Colonic mucosa (tissue), 4 donors: ENCODE measurements around the gene CLASP1. TPM values are rescaled to one million over a fixed set of nuclear protein-coding genes. Genes with fewer than 3 reads are reported as not detected.
"Not testable (repeated sequence)": the region's sequence is repeated elsewhere in the genome, so short reads cannot be mapped to it uniquely, and the experiment has no call there.

Experiments used
- DNase-seq: peaks from one replicate; pipeline ENCODE4 v3.0.0-alpha.2; 2020
- H3K27ac ChIP-seq: fragments of 200-600 bp; one replicate; pipeline ENCODE4 v1.8.0; 2021
- H3K27me3 ChIP-seq: fragments of 200-600 bp; one replicate; pipeline ENCODE4 v1.8.0; 2021
- H3K36me3 ChIP-seq: fragments of 200-600 bp; one replicate; pipeline ENCODE4 v1.8.0; 2021
- H3K4me1 ChIP-seq: fragments of 200-600 bp; one replicate; pipeline ENCODE4 v1.8.0; 2021; ENCODE audit warnings: mild to moderate bottlenecking
- H3K4me3 ChIP-seq: fragments of 200-600 bp; one replicate; pipeline ENCODE4 v1.8.0; 2021
- H3K9ac ChIP-seq, 2 donors: one replicate each; pipeline ENCODE4 v1.7.0; 2013; ENCODE audit warnings: control low read depth in 2 of 2, low read depth in 2 of 2, low read length in 2 of 2
- H3K9me3 ChIP-seq: fragments of 200-600 bp; one replicate; pipeline ENCODE4 v1.8.0; 2021
- intact Hi-C: fragments of 100-400 bp; cut with DNase I; formaldehyde crosslinking; loops from one replicate; pipeline ENCODE4 v1.14.1; 2022
- total RNA-seq, 2 donors: library from RNA; stranded (reverse); fragmentation: NEBNext Ultra II Directional in 1 of 2; extraction: Animal tissue kit (Norgen Biotek cat#: 25700) in 1 of 2; gene quantifications; one replicate each; pipeline ENCODE4 v1.2.1, GENCODE V29; 2021
- TF ChIP-seq, protein P1 (sequence below): fragments of 200-600 bp; IDR thresholded peaks from one replicate; pipeline ENCODE4 v1.8.0; 2022; ENCODE audit warnings: antibody characterized with exemption, mild to moderate bottlenecking
- donor health status: healthy.
- donor health status: DM: no; HTN: no; CAD: no.
- donor health status: DM: no; HTN: no; CAD: no.

Gene CLASP1
- total RNA-seq, 2 donors from 2014 or later, result 30.3 to 32.3 TPM

DNA sequence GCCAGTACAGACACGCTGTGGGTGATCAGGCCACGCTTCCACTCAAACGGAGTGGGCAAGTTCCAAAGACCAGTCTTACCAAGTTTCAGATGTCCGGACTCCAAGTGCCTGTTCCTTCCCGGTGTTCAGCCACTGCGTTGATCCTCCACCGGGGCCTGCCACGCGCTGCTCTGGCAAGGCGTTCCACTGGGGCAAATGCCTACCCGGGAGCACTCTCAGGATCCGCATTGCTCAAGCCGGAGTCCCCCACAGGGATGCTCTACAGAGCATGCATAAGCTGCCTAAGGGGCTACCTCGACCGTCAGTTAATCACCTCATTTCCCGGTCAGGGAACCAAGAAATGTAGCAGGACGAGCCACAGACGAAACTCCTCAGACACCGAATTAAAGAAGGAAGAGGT, 37.0 kb upstream of the CLASP1 start:
- H3K9ac ChIP-seq, result no peak overlapping the region
- H3K27ac ChIP-seq, result no peak overlapping the region
- DNase-seq, result no peak
- no peaks in the 10 kb centered on the region for H3K9me3 ChIP-seq
- H3K36me3 ChIP-seq, result no peaks in the 10 kb centered on the region
- H3K4me3 ChIP-seq, result no peak overlapping the region
- H3K27me3 ChIP-seq, result no peaks in the 10 kb centered on the region
- TF ChIP-seq, protein P1, sequence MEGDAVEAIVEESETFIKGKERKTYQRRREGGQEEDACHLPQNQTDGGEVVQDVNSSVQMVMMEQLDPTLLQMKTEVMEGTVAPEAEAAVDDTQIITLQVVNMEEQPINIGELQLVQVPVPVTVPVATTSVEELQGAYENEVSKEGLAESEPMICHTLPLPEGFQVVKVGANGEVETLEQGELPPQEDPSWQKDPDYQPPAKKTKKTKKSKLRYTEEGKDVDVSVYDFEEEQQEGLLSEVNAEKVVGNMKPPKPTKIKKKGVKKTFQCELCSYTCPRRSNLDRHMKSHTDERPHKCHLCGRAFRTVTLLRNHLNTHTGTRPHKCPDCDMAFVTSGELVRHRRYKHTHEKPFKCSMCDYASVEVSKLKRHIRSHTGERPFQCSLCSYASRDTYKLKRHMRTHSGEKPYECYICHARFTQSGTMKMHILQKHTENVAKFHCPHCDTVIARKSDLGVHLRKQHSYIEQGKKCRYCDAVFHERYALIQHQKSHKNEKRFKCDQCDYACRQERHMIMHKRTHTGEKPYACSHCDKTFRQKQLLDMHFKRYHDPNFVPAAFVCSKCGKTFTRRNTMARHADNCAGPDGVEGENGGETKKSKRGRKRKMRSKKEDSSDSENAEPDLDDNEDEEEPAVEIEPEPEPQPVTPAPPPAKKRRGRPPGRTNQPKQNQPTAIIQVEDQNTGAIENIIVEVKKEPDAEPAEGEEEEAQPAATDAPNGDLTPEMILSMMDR, result no peak
- H3K4me1 ChIP-seq, result no peaks in the 10 kb centered on the region
- intact Hi-C loops, result no loop called here

DNA sequence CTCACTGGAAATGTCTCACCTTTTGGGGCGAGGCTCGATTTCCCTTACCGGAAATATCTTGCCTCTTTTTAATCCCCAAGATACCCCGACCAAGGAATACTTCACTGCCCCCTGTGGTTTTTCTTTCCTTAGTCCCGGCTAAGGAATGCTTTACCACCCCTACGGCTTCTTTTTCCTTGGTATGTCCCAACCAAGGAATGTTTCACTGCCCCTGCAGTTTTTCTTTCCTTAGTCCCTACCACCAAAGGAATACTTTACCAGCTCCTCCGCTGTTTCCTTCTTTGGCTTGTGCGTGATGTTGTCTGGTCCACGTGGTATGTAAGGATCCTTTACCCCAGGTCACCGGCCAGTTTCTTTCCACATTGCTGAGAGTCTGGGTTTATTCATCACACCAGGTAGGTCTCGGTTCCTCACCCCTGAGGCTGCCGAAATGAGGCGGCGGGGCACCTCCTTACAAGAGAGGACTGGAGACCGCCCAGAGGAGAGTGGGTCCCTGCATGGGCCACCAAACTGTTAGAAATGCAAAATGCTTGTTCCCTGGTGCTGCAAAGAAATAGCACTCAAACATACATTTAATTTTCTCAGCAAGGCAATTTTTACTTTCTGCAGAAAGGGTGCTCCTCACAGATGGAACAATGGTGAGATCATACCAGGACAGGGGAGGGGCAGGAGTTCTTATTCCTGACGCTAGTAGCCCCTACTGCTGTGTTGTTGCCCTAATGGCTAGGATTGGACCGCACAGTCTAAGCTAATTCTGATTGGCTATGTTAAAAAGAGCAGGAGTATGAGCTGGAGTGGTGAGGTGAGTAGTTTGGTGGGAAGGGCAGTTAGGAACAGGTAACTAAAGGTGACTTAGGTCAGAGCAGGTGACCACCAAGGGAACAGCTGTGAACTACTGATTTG, 33.4 kb upstream of the CLASP1 start:
- no peak for DNase-seq
- Histone ChIP-seq H3K4me3 (no peak overlapping the region), H3K27me3 (no peaks in the 10 kb centered on the region), H3K9me3 (no peaks in the 10 kb centered on the region), H3K27ac (no peak overlapping the region), H3K36me3 (no peaks in the 10 kb centered on the region), H3K4me1 (no peaks in the 10 kb centered on the region), H3K9ac (no peak overlapping the region)
- TF ChIP-seq, protein P1, result no peak
- intact Hi-C loops, result no loop called here

DNA sequence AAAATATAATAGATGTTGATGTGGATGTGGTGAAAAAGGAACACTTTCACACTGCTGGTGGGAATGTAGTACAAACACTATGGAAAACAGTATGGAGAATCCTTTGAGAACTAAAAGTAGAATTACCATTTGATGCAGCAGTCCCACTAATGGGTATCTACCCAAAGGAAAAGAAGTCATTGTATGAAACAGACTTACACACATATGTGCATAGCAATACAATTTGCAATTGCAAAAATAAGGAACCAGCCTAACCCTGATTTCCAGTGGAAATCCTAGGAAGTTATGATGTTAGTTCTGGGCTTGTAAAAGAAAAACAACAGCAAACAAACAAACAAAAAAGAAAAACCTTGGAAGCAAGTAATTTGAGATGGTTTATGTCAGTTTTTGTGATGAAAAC, 28.6 kb upstream of the CLASP1 start:
- Histone ChIP-seq H3K36me3 (no peaks in the 10 kb centered on the region), H3K27ac (no peak overlapping the region), H3K4me3 (no peak overlapping the region), H3K27me3 (no peaks in the 10 kb centered on the region), H3K9ac (no peak overlapping the region), H3K9me3 (no peaks in the 10 kb centered on the region), H3K4me1 (no peaks in the 10 kb centered on the region)
- intact Hi-C loops, result no loop called here
- TF ChIP-seq, protein P1, result no peak
- no peak for DNase-seq

DNA sequence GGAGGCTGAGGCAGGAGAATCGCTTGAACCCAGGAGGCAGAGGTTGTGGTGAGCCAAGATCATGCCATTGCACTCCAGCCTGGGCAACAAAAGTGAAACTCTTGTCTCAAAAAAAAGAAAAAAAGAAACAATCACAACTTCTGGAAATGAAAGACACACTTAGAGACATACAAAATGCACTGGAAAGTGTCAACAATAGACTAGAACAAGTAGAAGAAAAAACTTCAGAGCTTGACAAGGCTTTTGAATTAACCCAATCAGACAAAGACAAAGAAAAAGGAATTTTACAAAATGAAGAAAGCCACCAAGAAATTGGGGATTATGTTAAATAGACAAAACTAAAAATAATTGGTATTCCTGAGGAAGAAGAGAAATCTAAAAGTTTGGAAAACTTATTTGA, 22.4 kb upstream of the CLASP1 start:
- H3K4me1 ChIP-seq, intact Hi-C loops, H3K36me3 ChIP-seq, H3K9me3 ChIP-seq, H3K27me3 ChIP-seq, H3K4me3 ChIP-seq, DNase-seq, H3K9ac ChIP-seq, H3K27ac ChIP-seq: not testable (repeated sequence)

DNA sequence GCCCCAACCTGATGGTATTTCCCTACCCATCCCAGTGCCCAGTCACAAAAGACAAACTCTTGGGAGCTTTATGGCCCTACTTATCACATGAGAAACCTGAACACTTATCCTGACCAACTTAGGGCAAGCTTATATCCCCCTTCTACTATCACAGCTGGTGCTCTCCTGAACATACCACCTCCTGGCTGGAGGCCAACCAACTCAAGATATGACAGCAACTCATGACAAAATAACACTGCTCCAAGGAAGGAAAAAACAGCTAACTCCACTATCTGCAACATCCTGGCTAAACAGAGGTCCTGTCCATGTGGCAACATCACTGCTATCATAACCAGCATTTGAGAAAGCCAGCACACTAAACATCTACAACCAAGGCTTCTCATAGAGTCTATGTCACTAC, 20.9 kb upstream of the CLASP1 start:
- Histone ChIP-seq H3K36me3 (no peaks in the 10 kb centered on the region), H3K27me3 (no peaks in the 10 kb centered on the region), H3K9me3 (no peaks in the 10 kb centered on the region), H3K9ac (no peak overlapping the region), H3K27ac (no peak overlapping the region), H3K4me1 (no peaks in the 10 kb centered on the region), H3K4me3 (no peak overlapping the region)
- TF ChIP-seq, protein P1, result no peak
- no peak for DNase-seq
- intact Hi-C loops, result no loop called here

DNA sequence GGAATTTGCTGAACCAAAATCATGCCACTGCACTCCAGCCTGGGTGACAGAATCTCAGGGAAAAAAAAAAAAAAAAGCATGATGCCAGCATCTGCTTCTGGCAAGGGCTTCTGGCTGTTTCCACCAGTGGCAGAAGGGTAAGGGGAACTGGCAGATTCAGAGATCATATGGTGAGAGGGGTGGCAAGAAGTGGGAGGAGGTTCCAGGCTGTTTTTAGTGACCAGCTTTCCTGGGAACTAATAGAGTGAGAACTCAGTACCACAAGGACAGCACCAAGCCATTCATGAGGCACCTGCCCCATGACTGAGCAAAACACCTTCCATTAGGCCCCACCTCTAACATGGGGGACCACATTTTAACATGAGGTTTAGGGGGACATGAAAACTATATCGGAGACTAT, 18.4 kb upstream of the CLASP1 start:
- TF ChIP-seq, protein P1, result no peak
- no peak overlapping the region for H3K27ac ChIP-seq
- no peaks in the 10 kb centered on the region for H3K27me3 ChIP-seq
- DNase-seq, result no peak
- H3K4me3 ChIP-seq, result no peak overlapping the region
- H3K9ac ChIP-seq, result no peak overlapping the region
- intact Hi-C loops, result no loop called here
- H3K36me3 ChIP-seq, result no peaks in the 10 kb centered on the region
- H3K4me1 ChIP-seq, result no peaks in the 10 kb centered on the region
- H3K9me3 ChIP-seq, result no peaks in the 10 kb centered on the region
